ENCODE results near the gene WDR7. TPM values are rescaled to one million over a fixed set of nuclear protein-coding genes. Genes with fewer than 3 reads are reported as not detected.

The WDR7 gene
- total and polyA plus RNA-seq, 4 donors = 3.7 to 42.7 (median 19.0) TPM

- no peaks in the 10 kb centered on the region for H3K36me3 ChIP-seq (ENCODE audit: control insufficient read depth in 4 of 4, insufficient read depth in 4 of 4, low read length in 4 of 4)
- peaks cover 0 to 7% (median 0%) of the 10 kb centered on the region in 5 donors for H3K4me1 ChIP-seq (ENCODE audit: control insufficient read depth in 5 of 5, insufficient read depth in 5 of 5, low read length in 5 of 5)
- no peak overlapping the region for H3K27ac ChIP-seq (ENCODE audit: low read depth in 1 of 2, low read length in 1 of 2)
- no peaks in the 10 kb centered on the region for H3K27me3 ChIP-seq (ENCODE audit: control insufficient read depth in 3 of 3, insufficient read depth in 3 of 3, low read length in 2 of 3)
- H3K4me3 ChIP-seq = no peak overlapping the region
- DNase-seq = no peak
- TF ChIP-seq CTCF (IDR thresholded peaks at IDR 0.05; ENCODE audit: control extremely low read depth, extremely low read depth) = no peak
- no peak overlapping the region for H3K9ac ChIP-seq (ENCODE audit: insufficient read depth in 1 of 2, low read length in 2 of 2)
- WGBS, 2 donors = 96 to 97% methylated on average over 2 of the region's 2 CpGs
- no peak for ATAC-seq (ENCODE audit: insufficient read depth, low FRiP score)
- H3K9me3 ChIP-seq (ENCODE audit: control insufficient read depth in 4 of 4, insufficient read depth in 3 of 4, low read length in 3 of 4) = no peaks in the 10 kb centered on the region
Measured at GRCh38 chr18:56658261-56658660, 7.1 kb downstream of the WDR7 start.

GRCh38 chr18:56659111-56659510, 8.0 kb downstream of the WDR7 start:
- no peaks in the 10 kb centered on the region for H3K9me3 ChIP-seq (ENCODE audit: control insufficient read depth in 4 of 4, insufficient read depth in 3 of 4, low read length in 3 of 4)
- no peak overlapping the region for H3K4me3 ChIP-seq
- 96% methylated on average over 4 of the region's 4 CpGs for WGBS, 2 donors
- TF ChIP-seq CTCF (IDR thresholded peaks at IDR 0.05; ENCODE audit: control extremely low read depth, extremely low read depth) = no peak
- ATAC-seq (ENCODE audit: insufficient read depth, low FRiP score) = no peak
- peaks cover 0 to 7% (median 0%) of the 10 kb centered on the region in 5 donors for H3K4me1 ChIP-seq (ENCODE audit: control insufficient read depth in 5 of 5, insufficient read depth in 5 of 5, low read length in 5 of 5)
- no peak overlapping the region for H3K27ac ChIP-seq (ENCODE audit: low read depth in 1 of 2, low read length in 1 of 2)
- DNase-seq = no peak
- no peak overlapping the region for H3K9ac ChIP-seq (ENCODE audit: insufficient read depth in 1 of 2, low read length in 2 of 2)
- H3K27me3 ChIP-seq (ENCODE audit: control insufficient read depth in 3 of 3, insufficient read depth in 3 of 3, low read length in 2 of 3) = no peaks in the 10 kb centered on the region
- no peaks in the 10 kb centered on the region for H3K36me3 ChIP-seq (ENCODE audit: control insufficient read depth in 4 of 4, insufficient read depth in 4 of 4, low read length in 4 of 4)

- TF ChIP-seq CTCF (IDR thresholded peaks at IDR 0.05; ENCODE audit: control extremely low read depth, extremely low read depth) = no peak
- Histone ChIP-seq H3K9ac (ENCODE audit: insufficient read depth in 1 of 2, low read length in 2 of 2) (no peak overlapping the region), H3K4me1 (ENCODE audit: control insufficient read depth in 5 of 5, insufficient read depth in 5 of 5, low read length in 5 of 5) (peaks cover 0 to 7% (median 0%) of the 10 kb centered on the region in 5 donors), H3K27me3 (ENCODE audit: control insufficient read depth in 3 of 3, insufficient read depth in 3 of 3, low read length in 2 of 3) (no peaks in the 10 kb centered on the region), H3K4me3 (no peak overlapping the region), H3K27ac (ENCODE audit: low read depth in 1 of 2, low read length in 1 of 2) (peak overlapping the region in 1 of 2 donors; percentile 9), H3K9me3 (ENCODE audit: control insufficient read depth in 4 of 4, insufficient read depth in 3 of 4, low read length in 3 of 4) (no peaks in the 10 kb centered on the region), H3K36me3 (ENCODE audit: control insufficient read depth in 4 of 4, insufficient read depth in 4 of 4, low read length in 4 of 4) (no peaks in the 10 kb centered on the region)
- WGBS, 2 donors = 95 to 99% methylated on average over 1 of the region's 1 CpG
- DNase-seq (no peak), ATAC-seq (ENCODE audit: insufficient read depth, low FRiP score) (no peak)
Measured at GRCh38 chr18:56660655-56661054, 9.5 kb downstream of the WDR7 start.

Data from lung (tissue), 12 donors.